GM12892 (cell line): Measurements from ENCODE around the gene LRRC53. TPM values are rescaled to one million over a fixed set of nuclear protein-coding genes. Genes with fewer than 3 reads are reported as not detected.

ENCODE experiments used
- DNase-seq: peaks from one replicate; pipeline ENCODE4 v3.0.0; 2011; ENCODE audit not compliant: insufficient read length
- FAIRE-seq: peaks from 2 replicates; lab custom pipeline; 2011; peaks lifted over from hg19 to GRCh38; lab: Jason Lieb, UNC
- POLR2A ChIP-seq: IDR thresholded peaks from 2 replicates; pipeline ENCODE4 v1.6.1; 2011; ENCODE audit warnings: low read depth, low read length, control low read depth
- POLR2AphosphoS5 ChIP-seq: IDR thresholded peaks from 2 replicates; pipeline ENCODE4 v1.6.1; 2011; ENCODE audit warnings: low read depth, low read length, control low read depth
- TAF1 ChIP-seq: IDR thresholded peaks from 2 replicates; pipeline ENCODE4 v1.6.1; 2011; ENCODE audit warnings: low read depth, mild to moderate bottlenecking, control low read depth, low read length, borderline replicate concordance
- polyA plus RNA-seq: library from polyadenylated mRNA; unstranded; fragments of >200 nt; gene quantifications from one replicate; pipeline ENCODE4 v1.2.1, GENCODE V29; 2012; ENCODE audit warnings: missing spikeins, inconsistent platforms; ENCODE audit not compliant: missing spikeins

Gene LRRC53
- not detected for polyA plus RNA-seq

DNA sequence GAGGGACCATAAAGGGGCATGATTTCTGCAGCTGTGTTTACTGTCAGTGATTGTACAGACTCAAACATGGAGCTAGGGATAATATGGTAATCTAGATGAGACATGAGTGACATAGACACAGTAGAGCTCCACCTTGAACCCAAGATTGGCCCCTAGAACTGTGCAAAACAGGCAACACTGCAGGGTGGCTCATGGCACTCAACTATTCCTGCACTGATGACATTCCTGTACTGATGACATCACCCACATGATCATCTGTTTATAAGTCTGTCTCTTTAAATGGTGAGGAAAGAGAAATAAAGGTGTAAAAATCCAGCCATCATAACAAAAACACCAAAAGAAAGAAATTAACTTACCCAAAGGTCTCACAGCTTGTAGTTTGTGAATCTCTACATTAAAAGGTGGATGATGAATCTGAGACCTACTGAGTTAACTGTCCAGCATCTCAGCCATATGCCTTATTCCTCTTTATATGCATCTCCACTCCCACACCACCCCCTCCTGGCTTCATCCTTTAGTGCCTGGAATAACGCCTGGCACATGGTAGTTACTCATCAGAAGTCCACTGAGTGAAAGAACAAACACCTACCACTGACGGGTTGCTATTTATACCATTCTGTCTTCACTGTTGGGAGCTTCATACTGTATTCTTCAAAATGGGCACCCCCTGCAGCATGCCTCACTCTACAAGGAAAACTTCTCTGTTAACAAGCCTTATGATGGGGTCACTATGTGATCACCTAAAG, at the start of gene LRRC53:
Gene LRRC53 (minus strand): TSS at position 442 of the 746 bp plus-strand sequence. CDS start 29,262 bp downstream, outside the sequence.
- FAIRE-seq: no peak
- TF ChIP-seq POLR2A (no peak), POLR2AphosphoS5 (no peak)
- DNase-seq: no peak

- TF ChIP-seq POLR2AphosphoS5: no peak
- no peak for TF ChIP-seq TAF1
- TF ChIP-seq POLR2A: no peak
- DNase-seq (no peak), FAIRE-seq (no peak)
These were observed 37.5 kb upstream of the LRRC53 start for GRCh38 chr1:74549932-74550331.

DNA sequence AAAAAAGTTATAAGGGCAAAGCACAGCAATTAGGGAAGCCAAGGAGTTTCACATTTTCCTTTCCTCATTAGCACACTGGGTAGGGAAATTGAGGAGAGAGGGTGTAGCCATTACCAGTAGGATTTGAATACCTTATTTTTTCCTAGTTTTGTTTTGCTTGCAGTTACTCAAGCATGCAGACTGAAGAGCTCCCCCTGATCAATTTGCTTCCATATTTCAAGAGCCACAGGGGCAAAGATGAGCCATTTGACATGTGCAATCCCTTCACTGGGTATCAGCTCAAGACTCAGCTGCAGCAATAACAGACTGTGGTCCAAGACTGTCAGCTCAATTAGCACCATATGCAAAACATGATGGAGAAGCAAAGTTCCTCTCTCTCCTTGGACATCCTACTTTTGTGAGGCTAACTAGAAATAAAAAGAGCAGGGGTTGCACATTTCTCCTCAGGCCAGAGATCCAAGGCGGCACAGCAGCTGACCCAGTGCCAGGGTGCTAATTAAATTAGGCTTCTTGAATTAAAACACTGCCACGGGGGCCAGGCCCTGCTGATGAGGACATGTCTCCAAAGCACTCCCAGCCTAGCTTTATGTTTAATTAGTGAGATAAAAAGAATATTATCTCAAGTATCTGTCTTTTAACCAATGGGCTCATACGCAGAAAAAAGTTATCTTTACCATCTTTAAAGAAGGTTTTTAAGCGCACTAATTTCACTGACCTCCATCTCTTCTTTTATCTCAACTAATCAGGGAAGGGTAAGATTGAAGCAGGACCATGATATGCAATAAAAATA, 36.7 kb upstream of the LRRC53 start:
- DNase-seq: no peak
- FAIRE-seq: no peak
- TF ChIP-seq TAF1: no peak
- no peak for TF ChIP-seq POLR2AphosphoS5
- no peak for TF ChIP-seq POLR2A

DNA sequence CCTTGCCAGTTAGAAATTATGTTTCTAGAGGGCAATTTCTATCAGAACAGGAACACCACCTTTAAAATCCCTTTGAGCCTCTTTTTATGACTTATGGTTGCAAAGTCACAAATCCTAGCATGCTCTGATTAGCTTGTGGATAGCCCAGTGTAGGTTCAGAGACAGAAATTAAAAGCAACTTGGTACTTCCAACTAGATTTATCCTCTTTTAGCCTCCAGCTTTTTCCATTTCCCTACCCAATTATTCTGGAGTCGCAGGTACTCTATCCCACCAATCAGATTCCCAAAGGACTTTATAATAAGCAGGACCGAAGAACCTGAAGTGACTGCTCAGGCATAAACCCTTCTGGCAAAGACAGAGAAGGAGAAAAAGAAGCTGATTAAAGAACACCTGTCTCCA, 33.4 kb upstream of the LRRC53 start:
- no peak for TF ChIP-seq POLR2A
- FAIRE-seq: no peak
- DNase-seq: no peak

- no peak for TF ChIP-seq POLR2A
- TF ChIP-seq POLR2AphosphoS5: no peak
- no peak for TF ChIP-seq TAF1
- FAIRE-seq (no peak), DNase-seq (no peak)
These were observed 21.8 kb upstream of the LRRC53 start for GRCh38 chr1:74534241-74534640.

DNA sequence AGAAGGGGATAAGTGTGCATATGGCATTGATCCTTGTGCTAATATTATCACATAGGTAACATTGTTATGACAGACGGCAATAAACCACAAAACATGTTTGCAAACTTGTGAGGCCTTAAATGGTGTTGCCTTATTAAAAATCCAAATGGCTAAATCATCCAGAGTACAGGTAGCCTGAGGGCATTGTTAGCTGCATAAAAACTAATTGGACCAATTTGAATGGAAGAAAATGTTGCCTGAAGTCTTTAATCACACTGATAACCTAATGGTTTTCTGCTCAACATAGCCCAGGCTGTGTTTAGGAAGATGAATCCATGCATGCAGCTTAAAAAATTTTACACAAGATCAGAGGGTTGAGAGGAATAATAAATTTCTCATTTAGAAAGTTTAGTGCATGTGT, 19.4 kb upstream of the LRRC53 start:
- TF ChIP-seq POLR2A: no peak
- TF ChIP-seq POLR2AphosphoS5: no peak
- TF ChIP-seq TAF1: no peak
- FAIRE-seq (no peak), DNase-seq (no peak)

GRCh38 chr1:74530892-74531291, 18.5 kb upstream of the LRRC53 start:
- no peak for DNase-seq
- TF ChIP-seq POLR2AphosphoS5 (no peak), POLR2A (no peak), TAF1 (no peak)
- FAIRE-seq: no peak

- DNase-seq: no peak
- FAIRE-seq: no peak
- TF ChIP-seq POLR2A (no peak), TAF1 (no peak), POLR2AphosphoS5 (no peak)
These were observed 15.7 kb upstream of the LRRC53 start for GRCh38 chr1:74528123-74528522.

- FAIRE-seq (no peak), DNase-seq (no peak)
- no peak for TF ChIP-seq TAF1
- TF ChIP-seq POLR2A: no peak
- no peak for TF ChIP-seq POLR2AphosphoS5
These were observed 14.3 kb upstream of the LRRC53 start for GRCh38 chr1:74526708-74527107.

DNA sequence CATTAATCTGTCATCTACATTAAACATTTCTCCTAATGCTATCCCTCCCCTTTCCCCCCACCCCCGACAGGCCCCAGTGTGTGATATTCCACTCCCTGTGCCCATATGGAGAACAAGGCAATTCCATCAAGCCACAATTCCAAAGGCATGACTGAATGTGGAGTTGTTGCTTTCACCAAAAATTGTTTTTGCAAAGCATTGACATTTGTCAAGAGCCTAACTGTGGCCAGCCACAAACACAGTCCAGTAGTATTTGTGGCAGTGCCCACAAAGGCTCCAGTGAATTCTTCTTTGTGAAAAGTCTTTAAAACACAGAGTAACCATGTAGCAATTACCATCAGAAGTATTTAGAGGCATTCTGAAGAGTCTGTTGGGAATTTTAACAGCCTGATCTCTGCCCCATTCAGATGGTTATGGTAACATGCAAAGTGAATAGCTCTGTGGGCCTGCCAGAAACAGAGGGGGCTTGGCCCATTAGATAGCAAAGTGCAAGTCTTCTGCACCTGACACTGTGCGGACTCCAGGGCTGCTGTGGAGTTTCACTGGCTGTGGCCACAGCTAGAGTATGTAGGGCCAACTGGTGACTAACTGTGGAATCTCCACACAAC, 11.6 kb upstream of the LRRC53 start:
- no peak for DNase-seq
- FAIRE-seq: no peak
- TF ChIP-seq POLR2A (no peak), POLR2AphosphoS5 (no peak), TAF1 (no peak)

DNA sequence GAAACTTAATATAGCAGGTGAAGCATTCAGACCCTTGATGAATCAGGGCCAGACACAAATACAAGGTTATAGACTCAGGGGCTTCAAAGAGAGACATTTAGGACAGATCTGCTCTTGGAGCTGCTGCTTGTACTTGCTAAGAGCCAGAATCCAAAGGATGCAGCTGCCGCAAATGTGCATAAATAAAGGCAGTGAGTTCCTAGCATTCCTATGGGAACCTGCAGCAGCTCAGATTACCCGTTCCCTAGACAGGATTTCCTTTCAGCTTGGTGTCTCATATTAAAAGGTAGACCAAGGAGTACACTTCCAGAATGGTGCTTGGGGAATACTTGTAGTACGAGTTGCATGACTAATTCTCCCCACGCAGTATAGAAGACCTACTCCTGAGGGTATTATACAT, 9.7 kb upstream of the LRRC53 start:
- no peak for FAIRE-seq
- TF ChIP-seq POLR2AphosphoS5 (no peak), TAF1 (no peak), POLR2A (no peak)
- no peak for DNase-seq

DNA sequence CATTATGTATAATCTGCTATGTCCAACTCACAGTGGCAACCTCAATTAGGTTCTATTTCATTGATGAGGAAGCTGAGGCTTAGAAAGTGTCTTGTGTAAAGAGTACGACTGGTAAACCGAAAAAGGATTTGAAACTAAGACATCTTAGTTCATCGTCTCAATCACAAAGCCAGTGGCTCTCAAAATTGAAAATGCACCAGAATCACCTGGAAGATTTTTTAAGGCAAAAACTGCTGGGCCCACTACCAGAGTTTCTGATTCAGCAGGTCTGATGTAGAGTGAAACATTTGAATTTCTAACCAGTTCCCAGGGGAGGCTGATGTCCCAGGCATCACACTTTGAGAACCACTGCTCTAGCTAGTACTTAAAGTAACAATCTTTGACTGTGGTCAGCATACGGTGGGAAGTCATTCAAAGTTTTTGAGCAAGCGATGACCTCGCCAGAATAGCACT, 5.2 kb upstream of the LRRC53 start:
- peak; percentile 50 for FAIRE-seq
- TF ChIP-seq POLR2A (no peak), POLR2AphosphoS5 (no peak), TAF1 (no peak)
- no peak for DNase-seq
